Measurements from ENCODE around the gene RTTN. TPM values are rescaled to one million over a fixed set of nuclear protein-coding genes. Genes with fewer than 3 reads are reported as not detected.

The RTTN gene
- total and polyA plus RNA-seq, 2 of the 13 experiments (the other 11 are each of a cell fraction or from before 2014, with no cell fraction given) = 5.4 to 18.7 TPM

DNA sequence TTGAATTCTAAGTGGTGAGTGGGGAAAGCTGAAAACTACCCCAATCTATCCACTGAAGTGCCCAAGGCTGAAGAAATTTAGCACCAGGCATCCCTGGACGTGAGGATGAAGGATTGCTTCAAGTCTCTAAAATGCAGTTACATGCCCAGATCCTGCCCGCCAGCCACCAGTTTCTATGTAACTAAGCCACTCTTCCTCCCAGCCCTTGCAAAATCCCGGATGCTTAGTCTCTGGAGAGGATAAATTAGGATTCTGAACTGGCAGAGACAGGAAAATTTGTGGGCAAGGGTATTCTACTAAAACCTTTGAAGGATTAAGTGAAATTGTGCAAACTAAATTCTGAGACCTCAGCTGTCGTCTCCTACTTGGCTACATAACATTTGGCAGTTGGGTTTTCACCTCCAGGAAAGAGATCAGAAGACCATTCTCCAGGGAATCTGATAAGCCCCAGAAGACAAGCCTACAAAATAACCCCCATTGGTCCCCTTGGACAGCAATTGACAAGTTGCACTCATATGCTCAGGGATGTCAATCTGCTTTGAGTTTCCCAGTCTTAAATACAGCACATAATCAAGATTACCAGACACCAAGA, 163.9 kb downstream of the RTTN start:
- FAIRE-seq (no peak), DNase-seq (ENCODE audit: low spot score) (no peak), ATAC-seq (no peak)
- Histone ChIP-seq H3K9me3 (ENCODE audit: low read length) (no peaks in the 10 kb centered on the region), H3K79me2 (ENCODE audit: insufficient read depth, low read length) (no peaks in the 10 kb centered on the region), H3K4me3 (replicated peaks in 1 of 3; ENCODE audit: insufficient read depth in 1 of 3, low read depth in 2 of 3, low read length in 3 of 3) (no peak overlapping the region), H3K4me2 (ENCODE audit: low read depth, low read length) (no peak overlapping the region), H4K20me1 (ENCODE audit: insufficient read depth, low read length) (no peaks in the 10 kb centered on the region), H3K4me1 (ENCODE audit: insufficient read depth, low read length) (peaks cover 10% of the 10 kb centered on the region; the same call in 1 of the 2 replicates), H3K36me3 (replicated peaks in 1 of 2; ENCODE audit: control insufficient read depth in 1 of 2, insufficient read depth in 2 of 2, low read length in 2 of 2) (peaks cover 0 to 3% of the 10 kb centered on the region in 2 experiments; a peak in 2 of 5 replicates), H2AFZ (ENCODE audit: low read length) (no peak overlapping the region), H3K27me3 (ENCODE audit: control insufficient read depth in 1 of 2, insufficient read depth in 2 of 2, low read length in 2 of 2) (no peaks in the 10 kb centered on the region), H3K9ac (ENCODE audit: insufficient read depth, low read depth, low read length) (no peak overlapping the region), H3K27ac (ENCODE audit: extremely low read length, insufficient read depth, low read length) (no peak overlapping the region)
- 100% methylated on average over 4 of the region's 4 CpGs for WGBS (ENCODE audit: low lambda C conversion rate)
- in situ Hi-C loops (cut with HindIII; ENCODE audit: extremely low pct_ligation_motif_present, low pct_unique_long_range_greater_than_20kb) (no loop called here), intact Hi-C loops (cut with micrococcal nuclease; ENCODE audit: unreplicated experiment) (no loop called here)
- no TSS peak for BruUV-seq (replicated peaks)
- ChIA-PET POLR2A (no interaction called here), CTCF (ENCODE audit: low intra/inter-chr PET ratio, low total read pairs) (no interaction called here)
- no peak for TF ChIP-seq ETV5 (CRISPR knock-in tag; IDR thresholded peaks at IDR 0.05; ENCODE audit: borderline replicate concordance)
- no peak for TF ChIP-seq NBN (conservative IDR thresholded peaks at IDR 0.05)
- TF ChIP-seq STAG1 (CRISPR knock-in tag; IDR thresholded peaks at IDR 0.05) = no peak
- TF ChIP-seq, protein P1, sequence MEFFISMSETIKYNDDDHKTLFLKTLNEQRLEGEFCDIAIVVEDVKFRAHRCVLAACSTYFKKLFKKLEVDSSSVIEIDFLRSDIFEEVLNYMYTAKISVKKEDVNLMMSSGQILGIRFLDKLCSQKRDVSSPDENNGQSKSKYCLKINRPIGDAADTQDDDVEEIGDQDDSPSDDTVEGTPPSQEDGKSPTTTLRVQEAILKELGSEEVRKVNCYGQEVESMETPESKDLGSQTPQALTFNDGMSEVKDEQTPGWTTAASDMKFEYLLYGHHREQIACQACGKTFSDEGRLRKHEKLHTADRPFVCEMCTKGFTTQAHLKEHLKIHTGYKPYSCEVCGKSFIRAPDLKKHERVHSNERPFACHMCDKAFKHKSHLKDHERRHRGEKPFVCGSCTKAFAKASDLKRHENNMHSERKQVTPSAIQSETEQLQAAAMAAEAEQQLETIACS (CRISPR knock-in tag; IDR thresholded peaks at IDR 0.05) = no peak
- no peak for TF ChIP-seq ZNF552 (CRISPR knock-in tag; IDR thresholded peaks at IDR 0.05; ENCODE audit: borderline replicate concordance)
- TF ChIP-seq, protein P2, sequence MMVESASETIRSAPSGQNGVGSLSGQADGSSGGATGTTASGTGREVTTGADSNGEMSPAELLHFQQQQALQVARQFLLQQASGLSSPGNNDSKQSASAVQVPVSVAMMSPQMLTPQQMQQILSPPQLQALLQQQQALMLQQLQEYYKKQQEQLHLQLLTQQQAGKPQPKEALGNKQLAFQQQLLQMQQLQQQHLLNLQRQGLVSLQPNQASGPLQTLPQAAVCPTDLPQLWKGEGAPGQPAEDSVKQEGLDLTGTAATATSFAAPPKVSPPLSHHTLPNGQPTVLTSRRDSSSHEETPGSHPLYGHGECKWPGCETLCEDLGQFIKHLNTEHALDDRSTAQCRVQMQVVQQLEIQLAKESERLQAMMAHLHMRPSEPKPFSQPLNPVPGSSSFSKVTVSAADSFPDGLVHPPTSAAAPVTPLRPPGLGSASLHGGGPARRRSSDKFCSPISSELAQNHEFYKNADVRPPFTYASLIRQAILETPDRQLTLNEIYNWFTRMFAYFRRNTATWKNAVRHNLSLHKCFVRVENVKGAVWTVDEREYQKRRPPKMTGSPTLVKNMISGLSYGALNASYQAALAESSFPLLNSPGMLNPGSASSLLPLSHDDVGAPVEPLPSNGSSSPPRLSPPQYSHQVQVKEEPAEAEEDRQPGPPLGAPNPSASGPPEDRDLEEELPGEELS (CRISPR knock-in tag; IDR thresholded peaks at IDR 0.05) = no peak
- TF ChIP-seq, protein P3, sequence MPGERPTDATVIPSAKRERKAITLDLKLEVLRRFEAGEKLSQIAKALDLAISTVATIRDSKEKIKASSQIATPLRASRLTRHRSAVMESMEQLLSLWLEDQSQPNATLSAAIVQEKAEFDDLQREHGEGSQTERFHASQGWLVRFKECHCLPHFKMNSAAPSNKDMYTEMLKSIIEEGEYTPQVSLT (CRISPR knock-in tag; IDR thresholded peaks at IDR 0.05; ENCODE audit: borderline replicate concordance, low read depth) = no peak
- TF ChIP-seq, protein P4, sequence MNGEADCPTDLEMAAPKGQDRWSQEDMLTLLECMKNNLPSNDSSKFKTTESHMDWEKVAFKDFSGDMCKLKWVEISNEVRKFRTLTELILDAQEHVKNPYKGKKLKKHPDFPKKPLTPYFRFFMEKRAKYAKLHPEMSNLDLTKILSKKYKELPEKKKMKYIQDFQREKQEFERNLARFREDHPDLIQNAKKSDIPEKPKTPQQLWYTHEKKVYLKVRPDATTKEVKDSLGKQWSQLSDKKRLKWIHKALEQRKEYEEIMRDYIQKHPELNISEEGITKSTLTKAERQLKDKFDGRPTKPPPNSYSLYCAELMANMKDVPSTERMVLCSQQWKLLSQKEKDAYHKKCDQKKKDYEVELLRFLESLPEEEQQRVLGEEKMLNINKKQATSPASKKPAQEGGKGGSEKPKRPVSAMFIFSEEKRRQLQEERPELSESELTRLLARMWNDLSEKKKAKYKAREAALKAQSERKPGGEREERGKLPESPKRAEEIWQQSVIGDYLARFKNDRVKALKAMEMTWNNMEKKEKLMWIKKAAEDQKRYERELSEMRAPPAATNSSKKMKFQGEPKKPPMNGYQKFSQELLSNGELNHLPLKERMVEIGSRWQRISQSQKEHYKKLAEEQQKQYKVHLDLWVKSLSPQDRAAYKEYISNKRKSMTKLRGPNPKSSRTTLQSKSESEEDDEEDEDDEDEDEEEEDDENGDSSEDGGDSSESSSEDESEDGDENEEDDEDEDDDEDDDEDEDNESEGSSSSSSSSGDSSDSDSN (CRISPR knock-in tag; IDR thresholded peaks at IDR 0.05) = no peak
- no peak for TF ChIP-seq TOE1 (CRISPR knock-in tag; IDR thresholded peaks at IDR 0.05)
- no peak for TF ChIP-seq NRL (CRISPR knock-in tag; IDR thresholded peaks at IDR 0.05; ENCODE audit: borderline replicate concordance)
- TF ChIP-seq KLF11 (CRISPR knock-in tag; IDR thresholded peaks at IDR 0.05) = no peak
- TF ChIP-seq, protein P5, sequence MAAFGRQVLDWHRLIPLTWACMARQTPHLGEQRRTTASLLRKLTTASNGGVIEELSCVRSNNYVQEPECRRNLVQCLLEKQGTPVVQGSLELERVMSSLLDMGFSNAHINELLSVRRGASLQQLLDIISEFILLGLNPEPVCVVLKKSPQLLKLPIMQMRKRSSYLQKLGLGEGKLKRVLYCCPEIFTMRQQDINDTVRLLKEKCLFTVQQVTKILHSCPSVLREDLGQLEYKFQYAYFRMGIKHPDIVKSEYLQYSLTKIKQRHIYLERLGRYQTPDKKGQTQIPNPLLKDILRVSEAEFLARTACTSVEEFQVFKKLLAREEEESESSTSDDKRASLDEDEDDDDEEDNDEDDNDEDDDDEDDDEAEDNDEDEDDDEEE (CRISPR knock-in tag; IDR thresholded peaks at IDR 0.05) = no peak
- no peak for TF ChIP-seq TFDP1 (CRISPR knock-in tag; IDR thresholded peaks at IDR 0.05; ENCODE audit: borderline replicate concordance)
- TF ChIP-seq ZNF558 (CRISPR knock-in tag; IDR thresholded peaks at IDR 0.05; ENCODE audit: borderline replicate concordance) = no peak
- TF ChIP-seq ZNF430 (CRISPR knock-in tag; IDR thresholded peaks at IDR 0.05) = no peak
- no peak for TF ChIP-seq ZNF891 (CRISPR knock-in tag; IDR thresholded peaks at IDR 0.05)
